ENCODE data around the gene ATP5PB.
A peak's percentile ranks its signal among the peaks of the same experiment; 100 is the strongest.

ATP5PB gene

DNA sequence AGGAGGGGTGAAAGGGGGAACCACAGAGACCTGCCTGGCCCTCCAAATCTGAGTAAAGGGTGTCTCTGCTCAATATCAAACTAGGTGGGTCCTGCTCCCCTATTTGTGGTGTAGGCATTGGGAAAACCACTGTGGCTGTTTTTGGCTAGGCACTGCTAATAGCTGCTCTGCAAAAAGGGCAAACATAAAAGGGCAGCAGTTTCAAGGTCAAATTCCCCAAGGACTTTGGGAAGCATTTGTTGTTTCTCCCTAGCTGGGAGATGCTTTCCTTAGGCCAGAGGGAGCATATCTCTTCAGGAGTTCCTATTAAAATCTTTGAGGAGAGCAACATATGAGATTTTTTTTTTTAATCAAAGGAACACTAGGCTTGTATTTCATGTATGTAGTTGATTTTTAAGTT, 26.9 kb downstream of the ATP5PB start:
- no peak for DNase-seq

DNA sequence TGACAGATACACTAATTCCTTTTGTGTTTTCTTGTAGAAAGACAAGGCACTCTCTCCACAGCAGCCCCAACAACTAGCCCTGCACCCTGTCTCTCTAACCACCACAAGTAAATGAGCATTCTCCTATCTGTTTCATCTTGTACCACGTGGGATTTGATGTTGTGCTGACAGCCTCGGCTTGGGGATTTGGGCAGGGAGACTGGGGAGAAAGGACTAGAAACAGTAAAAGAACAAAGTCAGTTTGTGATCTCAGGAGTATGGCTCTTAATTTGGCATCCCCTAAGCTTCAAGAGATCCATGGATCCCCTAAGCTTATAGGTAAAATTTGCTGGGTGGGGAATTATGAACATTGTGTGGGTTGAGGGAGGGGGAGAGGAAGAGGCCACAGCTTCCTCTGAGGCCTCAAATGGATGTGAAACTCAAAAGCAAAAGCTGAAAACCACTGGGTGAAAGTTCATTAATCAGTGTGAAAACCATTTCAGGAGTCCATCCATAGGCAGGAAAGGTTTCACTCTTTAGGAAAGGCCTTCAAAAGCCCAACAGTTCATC, 27.6 kb downstream of the ATP5PB start:
- DNase-seq: peak; percentile 4

GRCh38 chr1:111480674-111481073, 31.4 kb downstream of the ATP5PB start:
- no peak for DNase-seq

- peak; percentile 50 for DNase-seq
Measured at GRCh38 chr1:111481387-111482221, 32.3 kb downstream of the ATP5PB start.

GRCh38 chr1:111483166-111483565, 33.9 kb downstream of the ATP5PB start:
- DNase-seq: no peak

DNA sequence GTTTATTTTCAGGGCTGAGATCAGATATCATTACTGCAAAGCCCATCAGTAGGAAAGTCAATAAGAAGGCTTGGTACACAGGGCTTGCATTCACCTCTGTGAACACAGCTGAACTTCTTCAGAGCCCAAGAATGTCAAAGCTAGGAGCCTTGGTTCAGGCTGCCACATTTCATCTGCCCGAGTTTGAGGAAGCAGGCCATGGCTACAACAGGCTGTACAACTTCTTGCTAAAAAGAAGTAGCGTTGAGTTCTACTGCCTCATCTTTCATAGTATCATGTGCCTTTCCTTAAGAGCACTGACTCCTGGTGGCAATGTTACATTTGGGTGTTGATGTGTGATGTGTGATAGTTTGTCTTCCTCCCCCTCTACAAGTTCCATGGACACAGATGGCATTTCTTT, 34.6 kb downstream of the ATP5PB start:
- no peak for DNase-seq

- no peak for DNase-seq
Measured at GRCh38 chr1:111484391-111485026, 35.2 kb downstream of the ATP5PB start.

- DNase-seq: no peak
Measured at GRCh38 chr1:111486431-111486830, 37.2 kb downstream of the ATP5PB start.

DNA sequence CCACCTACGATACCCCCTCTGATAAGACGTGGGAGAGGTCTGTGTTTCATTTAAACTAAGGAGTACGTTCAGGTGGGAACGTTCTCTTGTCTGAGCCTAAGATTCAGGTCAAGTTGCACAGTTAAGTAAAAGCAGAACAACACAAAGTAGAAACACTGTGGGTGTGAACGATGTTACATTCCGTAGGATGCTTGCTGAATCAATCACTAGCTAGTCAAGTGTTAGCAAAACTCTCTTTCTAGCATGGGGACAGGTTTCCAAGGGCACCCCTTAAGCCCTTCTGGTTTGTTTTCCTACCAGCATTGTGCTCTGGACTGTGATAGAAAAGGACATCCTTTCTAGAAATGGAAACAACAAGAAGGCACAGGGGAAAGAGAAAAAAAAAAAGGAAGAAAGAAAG, 37.9 kb downstream of the ATP5PB start:
- no peak for DNase-seq

- no peak for DNase-seq
Measured at GRCh38 chr1:111488669-111489068, 39.4 kb downstream of the ATP5PB start.

GRCh38 chr1:111489604-111490003, 40.3 kb downstream of the ATP5PB start:
- no peak for DNase-seq

GRCh38 chr1:111490220-111490619, 41.0 kb downstream of the ATP5PB start:
- no peak for DNase-seq

GRCh38 chr1:111491070-111491469, 41.8 kb downstream of the ATP5PB start:
- DNase-seq: no peak

DNA sequence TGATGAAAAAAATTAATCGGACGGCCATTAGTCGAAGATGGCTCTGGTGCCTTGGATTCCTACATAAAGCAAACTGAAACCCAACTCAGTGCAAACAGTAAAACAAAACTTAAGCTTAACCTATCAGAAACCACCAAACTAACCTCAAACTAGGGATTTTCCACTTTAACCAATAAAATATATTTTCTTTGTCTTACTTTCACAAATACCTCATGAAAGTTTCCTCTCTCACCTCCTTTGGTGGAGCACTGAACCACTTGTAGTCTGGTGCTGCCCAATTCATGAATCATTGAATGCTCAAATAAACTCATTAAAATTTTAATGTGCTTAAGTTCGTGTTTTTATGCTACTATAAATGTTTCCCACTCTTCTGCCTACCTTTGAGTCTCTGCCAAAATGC, 47.1 kb downstream of the ATP5PB start:
- no peak for DNase-seq

GRCh38 chr1:111497592-111497991, 48.3 kb downstream of the ATP5PB start:
- DNase-seq: no peak

GRCh38 chr1:111499026-111499785, 49.9 kb downstream of the ATP5PB start:
- no peak for DNase-seq

DNA sequence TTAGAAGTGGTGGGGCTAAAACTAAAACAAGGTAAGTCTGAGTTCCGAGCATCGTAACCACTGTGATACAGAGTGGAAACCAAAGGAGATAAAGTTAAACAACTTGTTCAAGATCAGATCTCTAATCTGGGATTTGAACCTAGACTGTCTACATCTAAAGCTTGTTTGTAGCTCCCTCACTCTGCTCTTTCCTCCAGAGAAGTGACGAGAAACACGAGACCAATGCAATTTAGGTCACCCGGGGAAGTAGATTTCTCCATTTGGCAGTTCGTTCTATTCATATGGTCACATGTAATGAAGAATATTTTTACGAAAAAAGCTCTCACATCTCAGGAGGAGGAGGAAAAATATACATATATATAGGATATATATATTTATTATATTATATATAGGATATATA, 52.4 kb downstream of the ATP5PB start:
- no peak for DNase-seq

DNA sequence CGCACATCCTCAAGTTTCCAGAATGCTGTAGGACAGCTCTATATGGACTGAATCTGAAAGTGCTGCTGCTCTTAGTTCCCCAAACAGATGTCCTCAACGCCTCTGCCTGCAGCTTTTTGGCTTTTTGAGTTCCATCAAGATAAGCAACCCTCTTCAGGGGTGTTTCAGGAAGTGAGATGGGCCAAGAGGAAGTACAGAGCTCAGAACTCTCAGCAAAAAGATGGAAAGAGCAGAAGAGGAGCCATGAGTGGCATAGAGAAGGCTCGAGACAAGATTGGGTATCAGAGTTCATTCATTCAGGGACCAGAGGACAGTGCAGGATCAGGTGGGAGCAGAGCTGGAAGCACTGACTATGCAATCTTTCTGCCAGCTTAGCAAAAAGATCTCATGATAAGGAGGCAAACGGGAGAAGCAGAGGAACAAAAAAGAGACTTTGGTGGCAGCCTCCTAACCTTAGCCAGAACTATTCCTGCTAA, 54.4 kb downstream of the ATP5PB start, which contains the start of the genes ADORA3 and TMIGD3:
Gene ADORA3, minus strand, starts transcription at position 49 of the 476 bp plus-strand sequence. CDS start 279 bp downstream, outside the sequence.
Gene TMIGD3, minus strand, starts transcription at position 49 of the 476 bp plus-strand sequence. CDS start 279 bp downstream, outside the sequence.
- DNase-seq: no peak

GRCh38 chr1:111504097-111504496, 54.8 kb downstream of the ATP5PB start:
- DNase-seq: no peak

DNA sequence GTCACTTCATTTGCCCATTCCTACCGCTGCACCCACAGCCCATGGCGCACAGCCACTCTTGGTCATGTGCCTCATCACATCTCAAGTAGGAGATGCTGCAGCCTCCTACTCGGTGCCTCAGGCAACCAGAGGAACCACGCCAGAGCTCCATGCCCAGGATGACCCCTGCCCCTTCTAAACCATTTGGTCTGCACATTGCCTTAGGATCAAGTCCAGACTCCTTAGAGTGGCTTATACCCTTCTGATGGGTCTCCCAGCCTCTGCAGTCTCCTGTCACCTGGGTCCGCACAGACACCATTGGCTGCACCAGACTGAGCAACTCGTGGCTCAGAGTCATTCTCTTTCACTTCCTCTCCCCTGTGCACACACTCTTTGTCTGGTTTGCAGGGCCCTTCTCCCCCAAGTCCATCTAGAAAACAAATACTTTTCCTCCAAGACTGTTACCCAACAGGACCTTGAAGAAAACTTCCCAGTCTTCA, 56.4 kb downstream of the ATP5PB start:
- DNase-seq: peak; percentile 12

DNA sequence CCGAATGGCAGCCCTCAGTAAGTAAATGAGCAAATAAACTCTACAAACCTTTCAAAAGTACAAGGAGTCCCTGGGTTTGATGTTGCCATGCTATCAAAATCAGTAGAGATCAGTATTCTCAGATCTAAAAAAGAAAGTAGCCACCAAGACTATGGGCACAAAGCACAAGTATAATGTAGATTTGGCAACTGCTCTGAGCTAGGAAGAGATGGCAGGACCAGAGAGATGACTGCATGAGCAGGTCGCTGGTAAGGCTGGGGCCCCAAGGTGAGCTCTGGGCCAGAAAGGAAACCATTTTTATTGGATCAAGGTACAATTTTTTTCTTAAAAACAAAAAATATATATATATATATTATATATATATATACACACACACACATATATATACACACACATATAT, 57.3 kb downstream of the ATP5PB start:
- no peak for DNase-seq

- DNase-seq: peak; percentile 85
Measured at GRCh38 chr1:111507411-111508201, 58.3 kb downstream of the ATP5PB start.
